HEK293 (cell line): ENCODE data around the gene FAM193A.

ENCODE experiments used
- CTCF ChIA-PET: fragments of 350-600 bp; formaldehyde crosslinking; extraction: SDS; loops from one replicate; lab custom pipeline; 2021; ENCODE audit warnings: antibody characterized with exemption; lab: Yijun Ruan, JAX
- POLR2A ChIA-PET: fragments of 300-600 bp; formaldehyde crosslinking; extraction: SDS; loops from one replicate; lab custom pipeline; 2020; ENCODE audit warnings: antibody characterized with exemption, inconsistent platforms; lab: Yijun Ruan, JAX
- H3K27ac ChIP-seq: fragments of 200-500 bp; sonication (Bioruptor generic); 2 replicates; pipeline ENCODE4 v1.5.1; 2014; ENCODE audit warnings: low read depth, low read length, control low read depth, inconsistent platforms; ENCODE audit errors: extremely low read depth
- H3K36me3 ChIP-seq, 2 experiments: fragments of 200-500 bp in 1 of 2; sonication (Bioruptor generic) in 1 of 2; 1 replicate in 1 of 2; 2 replicates in 1 of 2; pipeline ENCODE4 v1.5.1; 2014 to 2017; ENCODE audit warnings: inconsistent platforms in 2 of 2, low read length in 2 of 2; ENCODE audit not compliant: control insufficient read depth in 2 of 2, insufficient read depth in 1 of 2
- H3K4me1 ChIP-seq: fragments of 200-500 bp; sonication (Bioruptor generic); 2 replicates; pipeline ENCODE4 v1.5.1; 2014; ENCODE audit warnings: mild to moderate bottlenecking, low read length, inconsistent platforms; ENCODE audit not compliant: control insufficient read depth, insufficient read depth
- H3K4me3 ChIP-seq: 2 replicates; pipeline ENCODE4 v1.5.1; 2011; ENCODE audit warnings: low read depth, mild to moderate bottlenecking, control low read depth, low read length, moderate library complexity
- H3K9me3 ChIP-seq: fragments of 200-500 bp; sonication (Bioruptor generic); 2 replicates; pipeline ENCODE4 v1.5.1; 2014; ENCODE audit warnings: low read depth, low read length, inconsistent platforms; ENCODE audit not compliant: control insufficient read depth, insufficient read depth
- GLIS2 ChIP-seq: fragments of 450-650 bp; formaldehyde crosslinking; IDR thresholded peaks from 2 replicates; pipeline ENCODE4 v1.5.1; 2016; ENCODE audit warnings: missing biosample characterization, missing genetic modification characterization
- KLF10 ChIP-seq: fragments of 450-650 bp; IDR thresholded peaks from 2 replicates; pipeline ENCODE4 v1.5.1; 2018; ENCODE audit warnings: missing biosample characterization, mild to moderate bottlenecking, missing genetic modification characterization
- PRDM4 ChIP-seq: fragments of 450-650 bp; formaldehyde crosslinking; IDR thresholded peaks from 2 replicates; pipeline ENCODE4 v1.5.1; 2017; ENCODE audit warnings: missing biosample characterization, missing genetic modification characterization
- REPIN1 ChIP-seq: fragments of 450-650 bp; formaldehyde crosslinking; IDR thresholded peaks from 2 replicates; pipeline ENCODE4 v1.5.1; 2017; ENCODE audit warnings: missing biosample characterization, missing genetic modification characterization, low read depth
- TCF7L2 ChIP-seq: IDR thresholded peaks from 2 replicates; pipeline ENCODE4 v1.6.1; 2011; ENCODE audit warnings: low read depth, mild to moderate bottlenecking, inconsistent platforms, low read length, moderate library complexity, borderline replicate concordance
- TSHZ1 ChIP-seq: fragments of 450-650 bp; formaldehyde crosslinking; IDR thresholded peaks from 2 replicates; pipeline ENCODE4 v1.5.1; 2016; ENCODE audit warnings: missing biosample characterization, missing genetic modification characterization, borderline replicate concordance
- ZBTB44 ChIP-seq: fragments of 450-650 bp; IDR thresholded peaks from 2 replicates; pipeline ENCODE4 v1.5.1; 2018; ENCODE audit warnings: missing biosample characterization, mild to moderate bottlenecking, missing genetic modification characterization
- ZBTB8A ChIP-seq: fragments of 450-650 bp; formaldehyde crosslinking; IDR thresholded peaks from 2 replicates; pipeline ENCODE4 v1.5.1; 2016; ENCODE audit warnings: missing biosample characterization, missing genetic modification characterization
- ZNF169 ChIP-seq: fragments of 450-650 bp; formaldehyde crosslinking; IDR thresholded peaks from 2 replicates; pipeline ENCODE4 v1.5.1; 2016; ENCODE audit warnings: missing biosample characterization, missing genetic modification characterization
- ZNF184 ChIP-seq: fragments of 450-650 bp; IDR thresholded peaks from 2 replicates; pipeline ENCODE4 v1.5.1; 2018; ENCODE audit warnings: missing biosample characterization, mild to moderate bottlenecking, missing genetic modification characterization
- ZNF394 ChIP-seq: fragments of 450-650 bp; formaldehyde crosslinking; IDR thresholded peaks from 2 replicates; pipeline ENCODE4 v1.5.1; 2016; ENCODE audit warnings: missing biosample characterization, missing genetic modification characterization, mild to moderate bottlenecking, moderate library complexity, borderline replicate concordance
- ZNF404 ChIP-seq: fragments of 450-650 bp; formaldehyde crosslinking; IDR thresholded peaks from 2 replicates; pipeline ENCODE4 v1.5.1; 2017; ENCODE audit warnings: missing biosample characterization, missing genetic modification characterization
- ZNF544 ChIP-seq: fragments of 450-650 bp; formaldehyde crosslinking; IDR thresholded peaks from 2 replicates; pipeline ENCODE4 v1.5.0; 2017; ENCODE audit warnings: missing biosample characterization, missing genetic modification characterization
- ZNF621 ChIP-seq: fragments of 450-650 bp; formaldehyde crosslinking; IDR thresholded peaks from 2 replicates; pipeline ENCODE4 v1.5.1; 2017; ENCODE audit warnings: missing biosample characterization, missing genetic modification characterization
- ZNF639 ChIP-seq: fragments of 450-650 bp; formaldehyde crosslinking; IDR thresholded peaks from 2 replicates; pipeline ENCODE4 v1.5.1; 2016; ENCODE audit warnings: missing biosample characterization, missing genetic modification characterization
- ZNF843 ChIP-seq: fragments of 450-650 bp; formaldehyde crosslinking; IDR thresholded peaks from 2 replicates; pipeline ENCODE4 v1.5.1; 2016; ENCODE audit warnings: missing biosample characterization, missing genetic modification characterization
- TF ChIP-seq, protein P1 (sequence below): fragments of 450-650 bp; formaldehyde crosslinking; IDR thresholded peaks from 2 replicates; pipeline ENCODE4 v1.5.1; 2016; ENCODE audit warnings: missing biosample characterization, missing genetic modification characterization

Gene FAM193A

GRCh38 chr4:2536193-2537010, at the start of gene FAM193A (continued):
- TF ChIP-seq, protein P1, sequence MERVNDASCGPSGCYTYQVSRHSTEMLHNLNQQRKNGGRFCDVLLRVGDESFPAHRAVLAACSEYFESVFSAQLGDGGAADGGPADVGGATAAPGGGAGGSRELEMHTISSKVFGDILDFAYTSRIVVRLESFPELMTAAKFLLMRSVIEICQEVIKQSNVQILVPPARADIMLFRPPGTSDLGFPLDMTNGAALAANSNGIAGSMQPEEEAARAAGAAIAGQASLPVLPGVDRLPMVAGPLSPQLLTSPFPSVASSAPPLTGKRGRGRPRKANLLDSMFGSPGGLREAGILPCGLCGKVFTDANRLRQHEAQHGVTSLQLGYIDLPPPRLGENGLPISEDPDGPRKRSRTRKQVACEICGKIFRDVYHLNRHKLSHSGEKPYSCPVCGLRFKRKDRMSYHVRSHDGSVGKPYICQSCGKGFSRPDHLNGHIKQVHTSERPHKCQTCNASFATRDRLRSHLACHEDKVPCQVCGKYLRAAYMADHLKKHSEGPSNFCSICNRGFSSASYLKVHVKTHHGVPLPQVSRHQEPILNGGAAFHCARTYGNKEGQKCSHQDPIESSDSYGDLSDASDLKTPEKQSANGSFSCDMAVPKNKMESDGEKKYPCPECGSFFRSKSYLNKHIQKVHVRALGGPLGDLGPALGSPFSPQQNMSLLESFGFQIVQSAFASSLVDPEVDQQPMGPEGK (tag by site-specific recombination), result peak; percentile 67
- TF ChIP-seq ZNF404 (tag by site-specific recombination), result no peak
- peak; percentile 97 for TF ChIP-seq ZBTB8A (tag by site-specific recombination)
- TF ChIP-seq KLF10 (tag by site-specific recombination), result 0 out of 2 replicates have a peak, but pooled peaks have one; percentile 50
- no peak for TF ChIP-seq REPIN1 (tag by site-specific recombination)
- TF ChIP-seq ZNF544, result no peak
- TF ChIP-seq ZNF621 (tag by site-specific recombination), result no peak
- TF ChIP-seq, all 188 proteins: peak for 20

GRCh38 chr4:2486981-2487380, 49.5 kb upstream of the FAM193A start:
- ChIA-PET POLR2A (no interaction called here), CTCF (no interaction called here)
- Histone ChIP-seq H3K9me3 (no peaks in the 10 kb centered on the region), H3K4me1 (peaks cover 6% of the 10 kb centered on the region), H3K4me3 (no peak overlapping the region), H3K27ac (no peak overlapping the region), H3K36me3 (peaks cover 8 to 45% of the 10 kb centered on the region in 2 experiments; a peak in 2 of 3 replicates)
- TF ChIP-seq ZNF843 (tag by site-specific recombination) (no peak), GLIS2 (tag by site-specific recombination) (no peak), ZNF394 (0 out of 2 replicates have a peak, but pooled peaks have one; percentile 18), ZNF169 (tag by site-specific recombination) (no peak)

GRCh38 chr4:2487632-2488031, 48.8 kb upstream of the FAM193A start:
- Histone ChIP-seq H3K27ac (no peak overlapping the region), H3K4me3 (no peak overlapping the region), H3K9me3 (no peaks in the 10 kb centered on the region), H3K4me1 (peaks cover 1% of the 10 kb centered on the region), H3K36me3 (peaks cover 8 to 51% of the 10 kb centered on the region in 2 experiments; a peak in 2 of 3 replicates)
- ChIA-PET CTCF (no interaction called here), POLR2A (no interaction called here)
- TF ChIP-seq ZBTB44 (tag by site-specific recombination) (no peak), ZNF184 (tag by site-specific recombination) (no peak), TSHZ1 (tag by site-specific recombination) (no peak), PRDM4 (no peak), ZNF639 (tag by site-specific recombination) (no peak), TCF7L2 (no peak)
